ENCODE results near the gene KRTAP10-3.
"Not testable (repeated sequence)": the region's sequence is repeated elsewhere in the genome, so short reads cannot be mapped to it uniquely, and the experiment has no call there.

The KRTAP10-3 gene

DNA sequence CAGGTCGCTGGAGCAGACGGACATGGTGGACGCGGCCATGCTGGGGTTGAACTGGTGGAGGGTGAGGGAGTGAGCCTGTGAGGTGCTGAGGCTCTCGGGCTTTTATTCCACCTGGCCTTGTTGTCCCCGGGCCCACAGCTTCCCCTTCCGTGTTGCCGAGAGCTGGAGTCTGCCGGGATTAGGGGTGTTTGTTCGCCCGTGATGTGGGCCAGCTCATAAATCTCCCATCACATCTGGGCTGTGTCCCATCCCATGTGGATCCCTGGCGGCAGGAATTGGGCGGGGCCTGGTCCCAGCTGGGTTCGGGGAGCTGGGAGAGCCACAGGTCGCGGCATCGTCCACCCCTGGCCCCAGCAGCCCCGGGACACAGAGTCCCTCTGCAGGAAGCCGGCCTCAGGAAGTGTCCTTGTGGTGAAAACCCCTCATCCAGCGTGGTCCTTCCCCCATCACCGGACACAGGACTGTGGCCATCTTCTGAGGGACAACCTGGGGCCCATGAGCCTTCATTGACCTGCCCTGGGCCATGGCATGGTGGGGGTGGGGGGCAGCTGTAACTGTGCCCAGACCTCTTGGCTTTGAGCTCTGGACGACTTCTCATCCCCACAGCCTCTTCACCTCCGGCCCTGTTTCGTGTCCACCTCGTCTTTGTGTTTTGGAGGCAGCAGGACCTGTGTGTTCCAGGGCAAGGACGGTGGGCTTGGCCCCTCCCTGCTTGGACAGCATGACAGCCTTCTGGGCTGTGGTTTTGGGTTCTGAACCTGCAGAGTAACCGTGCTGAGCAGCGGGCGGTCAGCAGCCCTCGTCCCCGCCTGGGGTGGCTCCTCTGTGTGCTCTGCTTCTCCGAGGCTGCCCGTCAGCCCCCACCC, 34.1 kb upstream of the KRTAP10-3 start, which contains the start of gene KRTAP10-6:
KRTAP10-6 (minus strand) TSS at position 60 of the 866 bp plus-strand sequence; CDS start at position 39, 21 bp downstream.
- TF ChIP-seq, protein P1, sequence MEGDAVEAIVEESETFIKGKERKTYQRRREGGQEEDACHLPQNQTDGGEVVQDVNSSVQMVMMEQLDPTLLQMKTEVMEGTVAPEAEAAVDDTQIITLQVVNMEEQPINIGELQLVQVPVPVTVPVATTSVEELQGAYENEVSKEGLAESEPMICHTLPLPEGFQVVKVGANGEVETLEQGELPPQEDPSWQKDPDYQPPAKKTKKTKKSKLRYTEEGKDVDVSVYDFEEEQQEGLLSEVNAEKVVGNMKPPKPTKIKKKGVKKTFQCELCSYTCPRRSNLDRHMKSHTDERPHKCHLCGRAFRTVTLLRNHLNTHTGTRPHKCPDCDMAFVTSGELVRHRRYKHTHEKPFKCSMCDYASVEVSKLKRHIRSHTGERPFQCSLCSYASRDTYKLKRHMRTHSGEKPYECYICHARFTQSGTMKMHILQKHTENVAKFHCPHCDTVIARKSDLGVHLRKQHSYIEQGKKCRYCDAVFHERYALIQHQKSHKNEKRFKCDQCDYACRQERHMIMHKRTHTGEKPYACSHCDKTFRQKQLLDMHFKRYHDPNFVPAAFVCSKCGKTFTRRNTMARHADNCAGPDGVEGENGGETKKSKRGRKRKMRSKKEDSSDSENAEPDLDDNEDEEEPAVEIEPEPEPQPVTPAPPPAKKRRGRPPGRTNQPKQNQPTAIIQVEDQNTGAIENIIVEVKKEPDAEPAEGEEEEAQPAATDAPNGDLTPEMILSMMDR (conservative IDR thresholded peaks at IDR 0.05; ENCODE audit: low read depth, low read length), result no peak

DNA sequence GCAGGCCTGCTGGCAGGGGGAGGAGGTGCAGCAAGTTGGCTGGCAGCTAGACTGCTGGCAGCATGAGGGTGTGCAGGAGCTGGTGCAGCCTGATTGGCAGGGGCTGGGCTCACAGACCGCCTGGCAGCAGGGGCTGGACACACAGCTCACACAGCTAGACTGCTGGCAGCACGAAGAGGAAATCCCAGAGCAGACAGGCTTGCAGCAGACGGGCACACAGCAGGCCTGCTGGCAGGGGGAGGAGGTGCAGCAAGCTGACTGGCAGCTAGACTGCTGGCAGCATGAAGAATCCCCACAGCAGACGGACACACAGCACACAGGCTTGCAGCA, 33.2 kb upstream of the KRTAP10-3 start:
- not testable (repeated sequence) for H3K4me3 ChIP-seq (ENCODE audit: low read length); DNase-seq (ENCODE audit: low read depth)

More for the DNA sequence above, 34.1 kb upstream of the KRTAP10-3 start, which contains the start of gene KRTAP10-6:
- no peak for DNase-seq (ENCODE audit: low read depth)
- no peak within 1 kb of the TSS for H3K4me3 ChIP-seq (ENCODE audit: low read length)

DNA sequence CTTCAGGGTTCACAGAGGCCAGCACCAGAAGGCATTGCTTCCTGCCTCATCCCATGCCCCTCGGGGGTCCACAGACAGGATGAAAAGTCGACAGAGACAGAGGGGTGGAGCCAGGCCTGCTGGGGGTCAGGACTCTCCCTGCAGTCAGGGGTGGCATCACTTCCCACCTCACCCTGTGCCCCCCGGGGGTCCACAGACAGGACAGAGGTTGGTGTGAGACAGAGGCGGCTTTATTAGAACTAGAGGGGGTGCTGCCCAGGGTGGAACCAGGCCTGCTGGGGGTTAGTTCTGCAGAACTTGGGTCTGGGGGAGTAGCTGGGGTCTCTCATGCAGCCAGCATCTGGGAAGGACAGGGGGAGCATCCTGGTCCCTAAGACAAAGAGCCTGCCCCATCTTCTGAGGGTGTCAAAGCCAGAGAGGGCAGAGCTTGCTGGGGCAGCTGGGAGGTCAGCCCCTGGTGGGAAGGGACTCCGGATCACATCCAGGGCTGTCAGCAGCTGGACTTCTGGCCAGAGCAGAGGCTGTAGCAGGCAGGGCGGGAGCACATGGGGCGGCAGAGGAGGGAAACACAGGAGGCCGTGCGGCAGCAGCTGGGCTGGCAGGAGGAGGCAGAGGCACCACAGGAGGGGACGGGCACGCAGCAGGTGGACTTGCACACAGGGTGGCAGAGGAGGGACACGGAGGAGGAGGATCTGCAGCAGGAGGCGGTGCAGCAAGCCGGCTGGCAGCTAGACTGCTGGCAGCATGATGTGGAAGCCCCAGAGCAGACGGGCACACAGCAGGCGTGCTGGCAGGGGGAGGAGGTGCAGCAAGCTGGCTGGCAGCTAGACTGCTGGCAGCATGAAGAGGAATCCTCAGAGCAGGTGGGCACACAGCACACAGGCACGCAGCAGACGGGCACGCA, 32.6 kb upstream of the KRTAP10-3 start:
- DNase-seq (ENCODE audit: low read depth); H3K4me3 ChIP-seq (ENCODE audit: low read length): not testable (repeated sequence)

DNA sequence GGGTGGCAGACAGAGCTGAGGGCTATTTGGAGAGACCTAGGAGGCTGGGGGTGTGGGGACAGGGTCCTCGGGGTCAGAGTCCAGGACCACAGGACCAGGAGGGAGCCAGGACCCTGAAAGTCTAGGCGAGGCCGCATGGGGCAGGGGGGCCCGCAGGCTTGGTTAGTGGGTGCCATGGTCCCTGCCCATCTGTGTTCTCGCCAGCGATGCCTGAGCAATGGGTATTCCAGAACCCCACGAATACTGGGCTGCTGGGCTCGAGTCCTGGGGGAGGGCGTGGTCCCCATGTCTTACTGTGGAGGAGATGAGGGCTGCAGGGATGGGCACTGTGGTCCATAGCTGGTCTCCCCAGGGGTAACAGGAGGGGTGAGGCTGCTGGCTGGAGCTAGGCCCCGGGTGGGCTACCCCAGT, 31.7 kb upstream of the KRTAP10-3 start:
- DNase-seq (ENCODE audit: low read depth), result no peak
- no peak overlapping the region for H3K4me3 ChIP-seq (ENCODE audit: low read length)
- TF ChIP-seq, protein P1 (conservative IDR thresholded peaks at IDR 0.05; ENCODE audit: low read depth, low read length), result no peak

DNA sequence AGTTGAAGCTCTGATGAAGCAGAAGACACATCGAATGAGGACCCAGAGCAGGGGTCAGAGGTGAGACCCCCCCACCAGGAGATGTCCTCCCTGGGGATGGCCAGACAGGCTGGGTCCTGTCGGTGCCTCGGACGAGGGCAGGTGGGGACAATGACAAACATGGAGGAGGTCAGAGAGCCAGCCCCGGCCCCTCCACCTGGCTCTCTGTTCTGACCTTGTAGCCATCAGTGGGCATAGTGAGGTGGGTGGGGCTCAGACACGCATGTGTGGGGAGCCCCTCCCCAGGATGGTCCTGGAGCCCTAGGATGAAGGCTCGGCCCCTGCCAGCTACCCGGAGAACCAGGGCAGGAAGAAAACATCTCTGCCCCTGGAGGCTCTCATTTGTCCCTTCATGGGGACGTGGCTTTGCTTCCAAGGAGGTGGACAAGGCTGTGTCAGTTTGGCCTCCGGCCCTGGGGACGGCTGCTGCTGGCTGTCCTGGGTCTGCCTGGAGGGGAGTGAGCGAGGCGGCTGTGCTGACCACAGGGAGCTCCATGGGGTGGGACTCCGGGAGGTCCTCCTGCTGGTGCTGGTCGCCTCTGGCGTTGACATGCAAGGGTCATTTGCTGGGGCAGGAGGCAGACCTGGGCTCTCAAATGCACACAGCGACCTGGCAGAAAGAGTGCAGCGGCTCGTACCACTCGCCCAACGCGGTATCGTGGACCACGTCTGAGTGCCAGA, 31.2 kb upstream of the KRTAP10-3 start:
- no peak for DNase-seq (ENCODE audit: low read depth)
- H3K4me3 ChIP-seq (ENCODE audit: low read length), result no peak overlapping the region
- TF ChIP-seq, protein P1 (conservative IDR thresholded peaks at IDR 0.05; ENCODE audit: low read depth, low read length), result no peak

DNA sequence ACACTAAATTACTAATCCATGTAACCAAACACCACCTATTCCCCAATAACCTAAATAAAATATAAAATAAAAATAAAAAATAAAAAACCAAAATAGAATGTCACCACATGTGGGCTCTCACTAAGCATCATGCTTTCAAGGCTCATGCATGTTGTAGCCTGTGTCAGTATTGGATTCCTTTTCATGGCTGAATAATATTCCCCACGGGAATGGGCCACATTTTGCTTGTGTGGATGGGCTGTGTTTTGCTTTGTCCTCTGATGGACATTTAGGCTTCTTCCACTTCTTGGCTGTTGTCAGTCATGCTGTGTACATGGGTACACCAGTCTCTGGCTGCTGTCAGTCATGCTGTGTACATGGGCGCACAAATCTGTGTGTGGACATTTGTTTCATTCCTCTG, 30.5 kb upstream of the KRTAP10-3 start:
- TF ChIP-seq, protein P1 (conservative IDR thresholded peaks at IDR 0.05; ENCODE audit: low read depth, low read length), result no peak

DNA sequence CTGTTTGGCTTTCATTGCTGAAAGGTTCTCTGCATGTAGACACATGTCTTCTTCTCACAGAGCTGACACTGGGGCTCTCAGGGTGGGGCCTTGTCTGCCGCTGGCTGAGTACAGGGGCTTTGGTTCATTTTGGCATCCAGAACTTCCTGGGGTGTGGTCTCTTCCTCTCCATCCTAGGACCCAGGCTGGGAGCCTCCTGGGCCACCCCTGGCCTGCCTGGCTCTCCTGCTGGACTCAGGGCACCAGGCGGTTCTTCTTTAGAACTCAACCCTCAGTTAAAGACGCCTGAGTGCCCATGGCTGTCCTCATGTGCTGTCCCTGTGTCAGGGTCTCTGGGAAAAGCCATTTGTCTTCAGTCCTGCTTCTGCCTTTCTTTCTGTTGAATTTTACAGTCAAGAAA, 27.3 kb upstream of the KRTAP10-3 start:
- H3K4me3 ChIP-seq (ENCODE audit: low read length), result no peak overlapping the region

More for the DNA sequence above, 30.5 kb upstream of the KRTAP10-3 start:
- H3K4me3 ChIP-seq (ENCODE audit: low read length), result no peak overlapping the region
- DNase-seq (ENCODE audit: low read depth), result no peak

More for the DNA sequence above, 27.3 kb upstream of the KRTAP10-3 start:
- TF ChIP-seq, protein P1 (conservative IDR thresholded peaks at IDR 0.05; ENCODE audit: low read depth, low read length), result no peak
- no peak for DNase-seq (ENCODE audit: low read depth)

Measured in retinal pigment epithelial cell (primary cell).